ENCODE results near the gene RCBTB1.
A peak's percentile ranks its signal among the peaks of the same experiment; 100 is the strongest.
"Not testable (repeated sequence)": the region's sequence is repeated elsewhere in the genome, so short reads cannot be mapped to it uniquely, and the experiment has no call there.

Gene RCBTB1

DNA sequence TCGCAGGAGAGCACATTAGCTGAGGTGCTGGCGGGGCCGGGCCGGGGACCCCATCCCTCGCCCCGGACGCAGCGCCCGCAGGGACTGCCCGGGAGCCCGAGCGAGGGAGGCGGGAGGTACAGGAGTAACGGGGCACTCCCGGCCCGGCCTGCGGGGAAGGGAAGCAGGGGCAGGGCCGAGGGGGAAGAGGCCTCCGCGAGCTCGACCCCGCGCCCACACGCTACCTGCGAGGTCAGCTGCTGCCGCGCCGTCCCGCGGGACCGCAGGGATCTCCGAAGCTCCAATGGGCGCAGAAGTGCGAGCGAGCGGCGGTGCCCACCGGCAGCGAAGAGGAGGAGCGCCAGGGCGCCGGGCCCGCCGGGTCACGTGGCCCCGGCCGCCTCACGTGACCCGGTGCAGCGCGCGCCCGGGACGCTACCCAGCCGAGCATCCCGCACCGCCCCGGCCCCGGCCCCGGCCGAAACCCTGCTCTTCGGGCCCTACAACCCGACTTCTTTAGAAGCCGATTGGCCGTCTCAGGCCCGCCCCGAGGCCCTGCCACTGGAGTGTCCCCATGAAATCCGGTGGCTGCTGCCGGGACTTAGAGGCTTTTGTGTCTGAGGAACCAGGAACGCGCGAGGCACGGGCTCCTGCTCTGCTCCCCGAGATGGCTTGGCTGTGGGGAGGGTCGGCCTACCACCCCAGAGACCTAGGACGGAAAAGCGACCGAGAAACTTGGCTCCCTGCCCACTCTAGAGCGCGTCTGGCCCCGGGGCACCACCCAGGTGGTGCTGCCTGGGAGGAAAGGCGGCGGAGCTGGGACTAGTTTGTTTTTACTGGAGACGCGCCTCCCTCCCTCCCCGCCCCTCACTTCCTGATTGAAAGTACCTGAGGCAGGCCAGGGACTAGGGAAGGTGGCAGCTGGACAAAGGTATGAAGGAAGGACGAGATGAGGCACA, at the start of gene RCBTB1:
Gene RCBTB1 (minus strand): TSS at position 339 of the 938 bp plus-strand sequence. CDS start 18,279 bp downstream, outside the sequence.
- DNase-seq (ENCODE audit: low read depth in 2 of 3, low spot score in 2 of 3): peak; percentile 24 to 58 (median 49)

DNA sequence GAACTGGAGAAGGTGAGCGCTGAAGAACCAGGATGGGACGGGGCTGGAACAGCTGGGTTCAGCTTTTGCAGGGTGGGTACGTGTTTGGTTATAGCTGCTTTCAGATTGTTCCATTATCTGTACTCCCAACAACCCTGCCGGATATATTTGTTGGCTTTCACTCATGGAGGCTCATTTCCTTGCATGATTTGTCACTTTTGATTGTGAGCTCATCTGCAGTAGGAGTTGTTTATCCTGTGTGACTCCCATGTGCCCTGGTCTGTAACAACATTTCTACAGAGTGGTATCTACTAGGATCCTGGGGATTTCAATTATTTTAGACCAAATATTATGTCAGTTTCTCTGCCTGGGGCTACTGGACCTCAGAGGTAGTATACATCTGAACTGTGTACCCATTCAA, 48.4 kb upstream of the RCBTB1 start:
- no peak for DNase-seq (ENCODE audit: low read depth in 2 of 3, low spot score in 2 of 3)

DNA sequence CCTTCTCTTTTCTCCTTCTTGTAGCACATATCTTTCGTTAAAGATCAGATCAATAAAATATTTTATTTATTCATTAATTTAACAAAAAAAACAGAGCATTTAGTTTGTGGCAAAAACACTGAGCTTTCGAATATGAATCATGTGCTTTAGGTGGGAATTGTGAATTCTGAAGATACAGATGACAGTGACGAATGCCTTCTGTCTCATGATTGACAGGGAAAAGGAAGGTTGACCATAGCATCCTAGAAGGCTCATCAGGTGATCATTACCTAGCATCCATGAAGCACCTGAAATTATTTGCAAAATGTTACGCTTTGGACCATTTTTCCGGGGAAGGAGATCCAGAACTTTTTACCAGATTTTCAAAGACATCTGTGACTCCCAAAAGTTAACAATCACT, 46.8 kb upstream of the RCBTB1 start:
- DNase-seq (ENCODE audit: low read depth in 2 of 3, low spot score in 2 of 3): no peak

DNA sequence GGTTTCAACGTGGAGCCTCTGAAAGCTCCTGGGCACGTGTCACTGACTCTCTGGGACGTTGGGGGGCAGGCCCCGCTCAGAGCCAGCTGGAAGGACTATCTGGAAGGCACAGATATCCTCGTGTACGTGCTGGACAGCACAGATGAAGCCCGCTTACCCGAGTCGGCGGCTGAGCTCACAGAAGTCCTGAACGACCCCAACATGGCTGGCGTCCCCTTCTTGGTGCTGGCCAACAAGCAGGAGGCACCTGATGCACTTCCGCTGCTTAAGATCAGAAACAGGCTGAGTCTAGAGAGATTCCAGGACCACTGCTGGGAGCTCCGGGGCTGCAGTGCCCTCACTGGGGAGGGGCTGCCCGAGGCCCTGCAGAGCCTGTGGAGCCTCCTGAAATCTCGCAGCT, 45.2 kb upstream of the RCBTB1 start:
- DNase-seq (ENCODE audit: low read depth in 2 of 3, low spot score in 2 of 3): no peak

DNA sequence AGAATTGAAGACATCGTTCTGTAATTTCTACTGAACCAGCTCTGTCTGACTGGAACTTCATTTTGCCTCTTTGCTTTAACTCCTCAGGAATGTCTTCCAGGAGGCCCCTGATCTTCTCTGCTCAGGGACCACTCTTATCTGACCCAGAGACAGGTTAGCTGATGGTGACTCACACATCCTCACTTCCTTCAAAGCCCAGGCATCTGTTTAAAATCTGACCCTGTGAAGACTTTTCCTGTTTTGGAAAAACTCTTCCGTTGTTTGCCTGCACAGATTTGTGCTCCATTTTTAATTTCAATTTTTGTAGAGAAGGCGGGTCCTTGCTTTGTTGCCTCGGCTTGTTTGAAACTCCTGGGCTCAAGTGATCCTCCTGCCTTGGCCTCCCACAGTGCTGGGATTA, 44.6 kb upstream of the RCBTB1 start:
- DNase-seq (ENCODE audit: low read depth in 2 of 3, low spot score in 2 of 3): no peak

DNA sequence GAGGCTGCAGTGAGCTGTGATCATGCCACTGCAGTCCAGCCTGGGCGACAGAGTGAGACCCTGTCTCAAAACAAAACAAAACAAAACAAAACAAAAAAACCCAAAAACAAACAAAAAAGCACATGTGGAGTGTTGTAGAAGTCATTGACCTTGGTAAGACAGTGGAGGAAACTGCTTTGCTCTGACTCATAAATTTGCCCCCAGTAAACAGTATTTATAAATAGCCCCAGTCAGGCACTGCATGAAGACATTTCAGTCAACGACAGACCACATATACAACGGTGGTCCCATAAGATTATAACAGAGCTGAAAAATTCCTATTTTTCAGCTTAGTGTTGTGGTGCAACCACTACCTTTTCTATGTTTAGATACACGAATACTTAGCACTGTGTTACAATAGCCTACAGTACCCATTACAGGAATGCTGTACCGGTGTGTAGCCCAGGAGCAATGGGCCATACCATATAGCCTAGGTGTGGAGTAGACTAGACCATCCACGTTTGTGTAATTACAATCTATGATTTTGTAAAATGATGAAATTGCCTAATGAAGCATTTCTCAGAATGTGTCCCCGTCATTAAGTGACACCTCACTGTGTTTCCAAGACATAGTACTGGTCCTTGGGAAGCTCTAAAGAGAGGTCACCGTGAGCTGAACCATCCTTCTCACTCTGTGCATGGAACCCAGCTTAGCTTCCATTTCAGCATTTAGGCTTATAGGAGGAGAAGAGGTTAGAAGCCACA, 44.0 kb upstream of the RCBTB1 start:
- DNase-seq (ENCODE audit: low read depth in 2 of 3, low spot score in 2 of 3): no peak

DNA sequence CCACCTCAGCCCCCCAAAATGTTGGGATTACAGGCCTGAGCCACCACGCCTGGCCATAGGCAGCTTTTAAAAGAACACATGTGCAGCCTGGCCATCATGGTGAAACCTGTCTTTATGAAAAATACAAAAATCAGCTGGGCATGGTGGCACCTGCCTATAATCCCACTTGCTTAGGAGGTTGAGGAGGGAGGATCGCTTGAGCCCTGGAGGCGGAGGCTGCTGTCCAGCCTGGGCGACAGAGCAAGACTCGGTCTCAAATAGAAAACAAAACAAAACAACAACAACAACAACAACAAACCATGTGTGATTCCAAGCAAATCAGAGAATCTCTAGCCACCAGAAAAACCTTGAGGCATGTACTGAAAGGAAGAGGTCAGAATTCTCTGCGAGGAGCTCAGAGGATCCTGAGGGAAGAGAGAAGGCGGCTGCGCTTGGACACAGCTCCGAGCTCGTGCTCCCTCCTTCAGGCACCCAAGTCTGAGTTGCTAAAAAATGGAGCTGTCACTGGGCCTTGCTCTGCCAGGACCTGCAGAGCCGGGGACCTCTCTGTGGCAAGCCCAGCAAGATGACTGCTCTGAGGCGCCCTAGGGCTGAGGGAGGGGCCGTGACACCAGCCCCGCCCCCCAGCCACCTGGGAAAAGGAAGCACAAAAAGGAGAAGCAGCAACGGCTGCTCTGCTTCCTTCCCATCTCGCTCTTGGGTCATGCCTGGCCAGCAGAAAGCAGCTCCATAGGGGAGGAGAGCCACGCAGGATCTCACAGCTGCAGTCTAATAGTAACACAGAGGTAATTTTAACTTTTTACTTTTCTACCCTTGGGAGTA, 42.7 kb upstream of the RCBTB1 start, which contains the start of gene ARL11:
Gene ARL11 (plus strand): TSS at position 677 of the 822 bp plus-strand sequence. CDS start 1,941 bp downstream, outside the sequence.
- DNase-seq (ENCODE audit: low read depth in 2 of 3, low spot score in 2 of 3): peak in 2 of 3 experiments; percentile 12 to 18

DNA sequence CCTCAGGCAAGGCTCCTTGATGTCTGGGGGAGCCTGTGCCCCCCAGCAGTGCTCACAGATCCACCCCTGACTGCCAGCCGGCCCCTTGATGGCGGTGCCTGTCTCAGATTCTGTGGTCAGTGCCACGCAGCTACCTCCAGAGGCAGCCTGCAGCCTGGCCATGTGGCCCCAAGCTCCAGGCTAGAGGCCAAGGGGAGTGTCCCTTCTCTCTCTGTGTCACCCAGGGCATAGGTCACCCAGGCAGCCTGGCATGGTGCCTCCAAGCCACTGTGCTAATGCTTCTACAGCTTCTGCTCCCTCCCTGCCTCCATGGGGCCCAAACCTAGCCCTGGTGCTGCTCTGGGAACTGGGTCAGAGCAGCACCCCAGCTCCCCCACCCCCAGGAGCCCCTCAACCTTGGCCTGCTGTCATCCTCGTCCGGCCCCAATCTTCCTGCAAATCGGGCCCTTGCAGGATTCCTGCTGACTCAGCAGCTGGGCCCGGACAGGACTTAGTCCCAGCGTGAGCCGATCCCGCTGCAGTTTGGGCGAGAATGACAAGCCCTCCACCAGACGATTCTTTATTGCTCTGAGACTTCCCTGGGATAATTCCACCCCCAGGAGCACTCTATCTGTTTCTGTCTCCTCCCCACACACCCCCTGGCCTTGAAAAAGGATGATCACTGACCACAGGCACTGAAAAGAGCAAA, 40.2 kb upstream of the RCBTB1 start:
- no peak for DNase-seq (ENCODE audit: low read depth in 2 of 3, low spot score in 2 of 3)

DNA sequence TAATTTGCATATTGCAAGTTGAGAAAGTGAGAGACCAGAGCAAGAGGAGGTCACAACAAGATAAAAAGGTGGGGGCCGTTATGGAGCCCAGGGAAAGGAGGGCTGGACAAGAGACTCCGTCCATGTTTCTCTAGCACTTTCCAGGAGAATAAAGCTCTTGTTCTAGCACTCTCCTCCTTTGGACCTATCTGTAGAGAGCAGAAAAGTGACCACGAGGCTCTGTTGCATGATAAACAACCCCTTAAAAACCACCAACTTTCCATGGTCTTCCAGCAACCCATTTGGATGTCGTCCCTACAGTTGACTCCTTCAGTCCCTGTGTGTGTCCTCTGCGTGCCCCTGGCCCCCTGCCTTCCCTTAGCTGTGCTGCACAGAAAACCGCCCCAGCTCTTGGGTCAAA, 38.9 kb upstream of the RCBTB1 start:
- DNase-seq (ENCODE audit: low read depth in 2 of 3, low spot score in 2 of 3): no peak

DNA sequence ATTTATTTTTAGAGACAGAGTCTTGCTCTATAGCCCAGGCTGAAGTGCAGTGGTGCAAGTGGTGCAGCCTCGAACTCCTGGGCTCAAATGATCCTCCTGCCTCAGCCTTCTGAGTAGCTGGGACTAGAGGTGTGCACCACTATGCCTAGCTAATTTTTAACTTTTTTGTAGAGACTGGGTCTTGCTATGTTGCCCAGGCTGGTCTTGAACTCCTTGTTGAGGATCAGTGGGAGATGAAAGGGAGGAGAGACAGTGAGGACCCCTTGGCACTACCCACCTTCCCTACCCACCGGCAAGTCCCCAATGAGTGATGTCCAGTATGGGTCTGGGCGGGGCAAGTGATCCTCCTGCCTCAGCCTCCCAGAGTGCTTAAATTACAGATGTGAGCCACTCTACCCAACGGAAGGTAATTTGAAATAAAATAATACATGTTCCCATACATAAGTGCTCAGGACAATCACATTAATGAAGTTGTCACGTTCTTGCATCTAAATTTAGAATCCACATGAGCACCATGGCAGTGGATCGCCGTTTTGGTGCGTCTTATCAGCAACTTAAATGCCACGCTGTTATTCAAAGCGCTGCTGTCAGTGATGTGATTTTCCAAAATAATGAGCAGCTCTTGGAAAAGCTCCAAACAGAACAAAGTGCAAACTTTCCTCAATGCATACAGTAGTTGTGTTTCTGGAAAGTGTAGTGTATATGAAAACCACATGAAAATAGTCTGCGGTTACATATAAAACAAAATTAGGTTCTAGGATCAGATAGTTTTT, 37.0 kb upstream of the RCBTB1 start:
- DNase-seq (ENCODE audit: low read depth in 2 of 3, low spot score in 2 of 3): no peak

DNA sequence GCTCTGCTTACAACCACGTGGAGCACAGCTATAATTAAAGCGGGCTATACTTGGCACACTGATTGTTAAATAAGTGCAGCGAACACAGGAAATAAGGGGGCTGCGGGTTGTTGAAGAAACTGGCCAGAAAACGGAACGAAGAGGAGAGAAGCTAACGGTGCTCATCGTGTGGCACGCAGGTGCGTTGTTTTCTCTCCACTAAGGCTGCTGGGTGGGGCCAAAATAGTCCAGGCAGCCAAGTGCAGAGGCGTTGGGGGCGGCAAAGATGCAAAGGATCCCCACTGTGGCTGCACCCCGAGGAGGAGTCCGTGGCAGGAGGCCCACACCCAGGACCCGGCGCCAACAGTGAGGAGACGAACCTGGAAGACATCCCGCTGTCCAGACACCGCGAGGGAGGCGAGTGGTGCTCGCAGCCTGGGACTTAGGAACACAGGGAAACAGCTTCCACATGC, 34.8 kb upstream of the RCBTB1 start:
- DNase-seq (ENCODE audit: low read depth in 2 of 3, low spot score in 2 of 3): no peak

DNA sequence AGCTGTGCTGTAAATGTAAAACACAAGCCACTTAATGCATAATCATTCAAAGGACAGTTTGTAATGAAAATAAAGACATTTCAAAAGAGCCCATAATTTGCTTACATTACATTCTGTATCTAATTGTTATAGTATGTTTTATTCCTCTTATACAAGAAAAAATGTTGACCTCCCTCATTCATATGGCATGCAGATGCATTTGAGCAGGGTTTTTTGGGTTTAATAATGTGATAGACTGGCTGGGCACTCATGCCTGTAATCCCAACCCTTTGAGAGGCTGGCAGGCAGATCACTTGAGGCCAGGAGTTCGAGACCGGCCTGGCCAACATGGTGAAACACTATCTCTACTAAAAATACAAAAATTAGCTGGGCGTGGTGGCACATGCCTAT, 31.3 kb upstream of the RCBTB1 start:
- no peak for DNase-seq (ENCODE audit: low read depth in 2 of 3, low spot score in 2 of 3)

DNA sequence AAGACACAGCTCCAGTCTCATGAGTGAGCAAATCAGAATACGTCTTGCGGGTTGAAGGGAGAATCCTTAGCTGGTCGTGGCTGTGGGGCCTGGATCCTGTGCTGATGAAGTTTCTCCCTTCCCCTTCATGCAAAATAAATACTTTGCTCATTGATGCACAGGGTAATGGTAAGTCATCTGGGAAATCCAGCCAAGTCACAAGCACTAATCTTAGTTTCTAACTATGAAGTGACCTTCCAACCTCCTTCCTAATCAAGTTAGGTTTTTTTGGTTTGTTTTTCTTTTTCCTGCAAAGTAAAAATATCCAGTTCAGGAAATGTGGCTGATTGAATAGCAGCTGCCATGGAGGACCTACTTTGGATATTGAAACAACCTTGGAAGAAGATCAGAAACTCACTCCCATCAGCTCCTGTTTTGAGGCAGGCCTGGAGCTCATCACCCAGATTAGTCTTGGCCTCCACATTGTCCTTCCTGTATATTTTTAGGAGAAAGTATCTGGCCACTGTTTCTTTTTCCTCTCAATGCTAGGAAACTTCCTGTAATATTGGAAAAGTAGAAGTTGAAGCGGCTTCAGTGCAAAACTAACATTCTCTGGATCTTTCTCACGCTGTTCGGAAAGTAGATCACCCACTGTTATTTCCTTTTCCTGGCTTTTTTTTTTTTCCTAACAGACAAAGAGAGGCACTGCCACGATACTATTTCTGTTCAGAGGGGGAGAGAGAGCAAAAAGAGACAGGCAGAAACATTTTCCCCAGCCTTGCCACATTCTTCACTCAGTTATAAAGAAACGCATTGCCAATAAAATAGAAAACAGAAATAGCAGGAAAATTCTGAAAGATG, 30.7 kb upstream of the RCBTB1 start:
- no peak for DNase-seq (ENCODE audit: low read depth in 2 of 3, low spot score in 2 of 3)

DNA sequence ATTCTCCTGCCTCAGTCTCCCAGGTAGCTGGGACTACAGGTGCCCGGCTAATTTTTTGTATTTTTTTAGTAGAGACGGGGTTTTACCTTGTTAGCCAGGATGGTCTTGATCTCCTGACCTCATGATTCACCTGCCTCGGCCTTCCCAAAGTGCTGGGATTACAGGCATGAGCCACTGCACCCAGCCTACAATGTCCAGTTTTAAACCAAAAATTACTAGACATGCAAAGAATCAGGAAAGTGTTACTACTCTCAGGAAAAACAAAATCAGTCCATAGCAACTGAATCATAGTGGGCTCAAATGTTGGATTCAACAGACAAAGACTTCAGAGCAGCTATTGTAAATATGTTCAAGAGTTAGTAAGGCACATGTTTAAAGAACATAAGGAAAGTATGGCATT, 26.7 kb upstream of the RCBTB1 start:
- not testable (repeated sequence) for DNase-seq (ENCODE audit: low read depth in 2 of 3, low spot score in 2 of 3)

DNA sequence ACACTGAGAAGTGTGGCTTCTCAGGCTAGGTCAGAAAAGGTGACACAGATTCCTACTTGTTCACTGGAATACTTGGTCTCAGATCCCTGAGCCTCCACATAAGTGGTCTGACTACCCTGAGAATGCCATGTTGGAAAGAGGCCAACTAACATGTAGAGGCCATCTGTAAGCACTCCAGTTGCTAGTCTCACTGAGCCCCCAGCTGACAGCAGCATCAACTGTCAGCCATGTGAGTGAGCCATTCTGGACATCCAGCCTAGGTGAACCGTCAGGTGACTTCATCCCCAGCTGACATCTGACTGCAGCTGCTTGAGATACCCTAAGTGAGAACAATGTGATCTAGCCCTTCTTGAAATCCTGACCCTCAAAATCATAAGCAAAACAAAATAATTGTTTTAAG, 24.8 kb upstream of the RCBTB1 start:
- DNase-seq (ENCODE audit: low read depth in 2 of 3, low spot score in 2 of 3): no peak

DNA sequence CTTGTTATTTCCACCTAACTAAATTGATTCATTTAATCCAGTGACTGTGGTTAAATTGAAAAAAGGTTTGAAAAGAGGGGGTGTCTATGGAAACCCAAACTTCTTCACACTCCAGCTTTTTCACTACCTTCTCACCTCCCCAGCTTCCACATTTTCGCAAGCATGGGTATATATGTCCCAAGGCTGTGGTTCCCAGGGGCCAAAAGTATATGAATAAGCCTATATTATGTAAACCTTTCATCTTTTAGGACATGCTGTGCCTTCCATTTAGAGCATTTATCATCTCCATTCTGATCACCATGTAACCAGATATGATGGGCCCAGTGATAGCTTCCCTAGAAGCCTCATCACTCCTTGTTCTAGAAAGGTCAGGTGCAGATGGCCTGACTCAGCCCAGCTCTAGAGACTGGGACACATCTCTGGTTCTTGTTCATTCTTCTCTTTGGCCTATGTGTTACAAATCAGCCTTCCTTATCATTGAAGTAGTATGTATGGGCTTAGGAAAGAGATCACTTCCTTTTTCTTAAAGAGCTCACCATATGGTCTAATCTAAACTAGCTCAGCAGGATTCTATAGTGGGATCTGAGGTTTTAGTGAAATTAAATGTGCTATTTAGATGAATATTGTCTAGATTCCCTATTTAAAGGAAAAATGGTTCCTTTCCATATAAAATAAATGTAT, 23.4 kb upstream of the RCBTB1 start:
- DNase-seq (ENCODE audit: low read depth in 2 of 3, low spot score in 2 of 3): no peak

DNA sequence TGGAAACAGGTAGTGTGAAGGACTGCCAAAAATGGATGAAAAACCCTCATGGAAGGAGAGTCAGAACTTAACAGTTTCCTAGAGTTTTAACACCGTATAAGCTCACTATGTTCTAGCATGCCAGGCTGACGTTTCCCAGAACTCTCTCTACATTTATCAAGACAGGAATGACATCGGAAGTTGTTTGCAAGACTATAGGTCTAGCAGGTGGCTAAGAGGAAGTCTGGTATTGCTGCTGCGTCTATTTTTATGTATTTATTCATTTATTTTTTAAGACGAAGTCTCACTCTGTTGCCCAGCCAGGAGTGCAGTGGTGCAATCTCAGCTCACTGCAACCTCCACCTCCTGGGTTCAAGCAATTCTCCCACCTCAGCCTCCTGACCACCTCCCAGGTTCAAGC, 22.4 kb upstream of the RCBTB1 start:
- DNase-seq (ENCODE audit: low read depth in 2 of 3, low spot score in 2 of 3): no peak
